ENCODE data around the gene ZHX3. TPM values are rescaled to one million over a fixed set of nuclear protein-coding genes. Genes with fewer than 3 reads are reported as not detected.

The ZHX3 gene
- total and polyA plus RNA-seq, 2 of the 13 experiments (the other 11 are each of a cell fraction or from before 2014, with no cell fraction given): 8.4 to 11.7 TPM

DNA sequence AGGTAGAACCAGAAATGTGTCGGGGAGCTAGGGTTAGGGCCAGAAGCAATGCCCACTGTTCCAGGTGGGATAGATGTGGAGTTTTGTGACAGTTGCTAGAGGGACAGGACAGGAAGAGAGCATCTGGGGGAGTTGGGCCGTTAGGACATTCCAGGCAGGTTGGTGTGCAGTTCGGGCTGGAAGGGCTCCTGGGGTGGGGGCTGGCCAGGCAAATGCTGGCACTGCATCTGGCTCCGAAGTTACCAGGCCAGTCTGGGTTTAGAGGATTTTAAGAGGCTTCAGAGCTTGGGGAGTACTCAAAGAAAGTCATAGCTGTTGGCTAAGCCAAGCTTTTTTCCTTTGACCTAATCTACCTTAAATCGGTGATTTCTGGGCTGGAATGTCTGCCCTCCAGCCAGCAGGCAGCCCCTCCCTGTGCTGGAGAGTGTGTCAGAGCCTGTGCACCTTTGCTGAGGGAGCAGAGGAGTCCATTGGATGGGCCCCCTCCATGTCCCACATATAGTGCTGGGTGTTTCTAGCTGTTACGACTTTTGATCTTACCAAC, 159.4 kb downstream of the ZHX3 start:
- CTCF ChIA-PET (ENCODE audit: low intra/inter-chr PET ratio, low total read pairs): no interaction called here
- no peaks in the 10 kb centered on the region for H3K27me3 ChIP-seq (ENCODE audit: control insufficient read depth in 1 of 2, insufficient read depth in 2 of 2, low read length in 2 of 2)
- POLR2A ChIA-PET: interaction anchor here (1.4 kb wide), 1 partner anchor 20 kb away, joined by 4 read pairs; no protein-coding TSS in a partner anchor
- peaks cover 26% of the 10 kb centered on the region; the same call in 1 of the 2 replicates for H3K4me1 ChIP-seq (ENCODE audit: insufficient read depth, low read length)
- in situ Hi-C loops (cut with HindIII; ENCODE audit: extremely low pct_ligation_motif_present, low pct_unique_long_range_greater_than_20kb) (no loop called here), intact Hi-C loops (cut with micrococcal nuclease; ENCODE audit: unreplicated experiment) (no loop called here)
- no TSS peak for BruUV-seq (replicated peaks)
- no peak overlapping the region for H2AFZ ChIP-seq (ENCODE audit: low read length)
- no peaks in the 10 kb centered on the region for H3K9me3 ChIP-seq (ENCODE audit: low read length)
- peaks cover 32 to 67% of the 10 kb centered on the region in 2 experiments for H3K36me3 ChIP-seq (replicated peaks in 1 of 2; ENCODE audit: control insufficient read depth in 1 of 2, insufficient read depth in 2 of 2, low read length in 2 of 2)
- 95% methylated on average over 6 of the region's 6 CpGs for WGBS (ENCODE audit: low lambda C conversion rate)
- no peak overlapping the region for H3K27ac ChIP-seq (ENCODE audit: extremely low read length, insufficient read depth, low read length)
- TF ChIP-seq ZNF121 (CRISPR knock-in tag; IDR thresholded peaks at IDR 0.05) (no peak), FOXO1 (CRISPR knock-in tag; IDR thresholded peaks at IDR 0.05) (no peak), ZNF17 (CRISPR knock-in tag; IDR thresholded peaks at IDR 0.05) (no peak), ZNF18 (CRISPR knock-in tag; IDR thresholded peaks at IDR 0.05; ENCODE audit: insufficient replicate concordance) (no peak)
- peaks cover 43% of the 10 kb centered on the region for H4K20me1 ChIP-seq (ENCODE audit: insufficient read depth, low read length)
- ATAC-seq: no peak
- DNase-seq (ENCODE audit: low spot score): no peak
- H3K79me2 ChIP-seq (ENCODE audit: insufficient read depth, low read length): peaks cover 58% of the 10 kb centered on the region
- H3K4me3 ChIP-seq (replicated peaks in 1 of 3; ENCODE audit: insufficient read depth in 1 of 3, low read depth in 2 of 3, low read length in 3 of 3): no peak overlapping the region
- H3K4me2 ChIP-seq (ENCODE audit: low read depth, low read length): no peak overlapping the region
- no peak for FAIRE-seq
- no peak overlapping the region for H3K9ac ChIP-seq (ENCODE audit: insufficient read depth, low read depth, low read length)

DNA sequence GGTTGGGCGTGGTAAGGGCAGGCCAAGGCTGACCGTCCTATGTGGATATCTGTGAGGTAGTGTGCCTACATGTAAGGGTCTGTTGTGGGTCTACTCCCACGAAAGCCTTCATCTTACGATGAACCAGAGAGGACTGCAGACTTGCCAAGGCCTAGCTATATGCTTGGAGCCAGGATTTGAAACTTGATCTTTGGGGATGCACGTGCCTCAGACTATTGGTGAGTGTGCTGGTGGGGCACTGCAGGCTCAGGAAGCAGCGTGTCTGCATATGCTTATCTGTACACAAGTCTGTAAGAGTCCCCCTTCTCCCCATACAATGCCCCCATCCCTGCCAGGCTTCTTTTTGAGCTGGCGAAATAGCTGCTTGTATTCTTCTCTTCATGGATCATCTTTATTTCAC, 162.3 kb downstream of the ZHX3 start:
- DNase-seq (ENCODE audit: low spot score) (no peak), ATAC-seq (no peak), FAIRE-seq (no peak)
- Histone ChIP-seq H3K79me2 (ENCODE audit: insufficient read depth, low read length) (peaks cover 87% of the 10 kb centered on the region), H3K9me3 (ENCODE audit: low read length) (no peaks in the 10 kb centered on the region), H3K4me3 (replicated peaks in 1 of 3; ENCODE audit: insufficient read depth in 1 of 3, low read depth in 2 of 3, low read length in 3 of 3) (no peak overlapping the region), H3K4me1 (ENCODE audit: insufficient read depth, low read length) (peaks cover 55% of the 10 kb centered on the region), H3K9ac (ENCODE audit: insufficient read depth, low read depth, low read length) (no peak overlapping the region), H3K36me3 (replicated peaks in 1 of 2; ENCODE audit: control insufficient read depth in 1 of 2, insufficient read depth in 2 of 2, low read length in 2 of 2) (peaks cover 11 to 49% of the 10 kb centered on the region in 2 experiments), H4K20me1 (ENCODE audit: insufficient read depth, low read length) (peaks cover 71% of the 10 kb centered on the region), H3K27me3 (ENCODE audit: control insufficient read depth in 1 of 2, insufficient read depth in 2 of 2, low read length in 2 of 2) (no peaks in the 10 kb centered on the region), H2AFZ (ENCODE audit: low read length) (no peak overlapping the region), H3K4me2 (ENCODE audit: low read depth, low read length) (no peak overlapping the region), H3K27ac (ENCODE audit: extremely low read length, insufficient read depth, low read length) (no peak overlapping the region)
- TF ChIP-seq ZNF225 (CRISPR knock-in tag; IDR thresholded peaks at IDR 0.05) (no peak), ZNF672 (CRISPR knock-in tag; IDR thresholded peaks at IDR 0.05) (no peak)
- in situ Hi-C loops (cut with HindIII; ENCODE audit: extremely low pct_ligation_motif_present, low pct_unique_long_range_greater_than_20kb) (no loop called here), intact Hi-C loops (cut with micrococcal nuclease; ENCODE audit: unreplicated experiment) (no loop called here)
- 98% methylated on average over 7 of the region's 7 CpGs for WGBS (ENCODE audit: low lambda C conversion rate)
- CTCF ChIA-PET (ENCODE audit: low intra/inter-chr PET ratio, low total read pairs): no interaction called here
- BruUV-seq (replicated peaks): no TSS peak
- POLR2A ChIA-PET: interaction anchor here (1.3 kb wide), 1 partner anchor 17 kb away, joined by 3 read pairs; no protein-coding TSS in a partner anchor
